GM12801 (cell line): ENCODE results near the gene GUCD1.

Source experiments
- TF ChIP-seq, protein P1 (sequence below): IDR thresholded peaks from one replicate; pipeline ENCODE4 v1.5.1; 2011; ENCODE audit warnings: control low read depth; ENCODE audit not compliant: insufficient read length; ENCODE audit errors: extremely low read depth

The GUCD1 gene

DNA sequence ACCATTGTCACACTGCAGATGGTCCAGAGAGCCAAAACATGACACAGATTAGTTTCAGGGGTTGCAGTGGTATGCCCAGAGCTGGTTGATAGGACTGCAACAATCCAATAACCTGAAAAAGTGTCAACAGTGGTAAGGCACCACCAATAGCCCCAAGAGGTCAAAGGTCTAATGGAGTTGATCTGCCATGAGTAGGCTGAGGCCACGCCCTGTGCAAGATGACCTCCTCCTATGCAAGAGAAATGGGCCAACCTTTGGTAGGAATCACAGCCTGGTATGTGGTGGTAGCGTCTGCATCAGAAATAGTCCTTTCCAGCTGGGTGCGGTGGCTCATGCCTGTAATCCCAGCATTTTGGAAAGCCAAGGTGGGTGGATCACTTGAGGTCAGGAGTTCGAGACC lies 19.6 kb downstream of the GUCD1 start:
- TF ChIP-seq, protein P1, sequence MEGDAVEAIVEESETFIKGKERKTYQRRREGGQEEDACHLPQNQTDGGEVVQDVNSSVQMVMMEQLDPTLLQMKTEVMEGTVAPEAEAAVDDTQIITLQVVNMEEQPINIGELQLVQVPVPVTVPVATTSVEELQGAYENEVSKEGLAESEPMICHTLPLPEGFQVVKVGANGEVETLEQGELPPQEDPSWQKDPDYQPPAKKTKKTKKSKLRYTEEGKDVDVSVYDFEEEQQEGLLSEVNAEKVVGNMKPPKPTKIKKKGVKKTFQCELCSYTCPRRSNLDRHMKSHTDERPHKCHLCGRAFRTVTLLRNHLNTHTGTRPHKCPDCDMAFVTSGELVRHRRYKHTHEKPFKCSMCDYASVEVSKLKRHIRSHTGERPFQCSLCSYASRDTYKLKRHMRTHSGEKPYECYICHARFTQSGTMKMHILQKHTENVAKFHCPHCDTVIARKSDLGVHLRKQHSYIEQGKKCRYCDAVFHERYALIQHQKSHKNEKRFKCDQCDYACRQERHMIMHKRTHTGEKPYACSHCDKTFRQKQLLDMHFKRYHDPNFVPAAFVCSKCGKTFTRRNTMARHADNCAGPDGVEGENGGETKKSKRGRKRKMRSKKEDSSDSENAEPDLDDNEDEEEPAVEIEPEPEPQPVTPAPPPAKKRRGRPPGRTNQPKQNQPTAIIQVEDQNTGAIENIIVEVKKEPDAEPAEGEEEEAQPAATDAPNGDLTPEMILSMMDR: no peak

- TF ChIP-seq, protein P1: no peak
These were observed 22.9 kb downstream of the GUCD1 start for GRCh38 chr22:24532075-24532474.

DNA sequence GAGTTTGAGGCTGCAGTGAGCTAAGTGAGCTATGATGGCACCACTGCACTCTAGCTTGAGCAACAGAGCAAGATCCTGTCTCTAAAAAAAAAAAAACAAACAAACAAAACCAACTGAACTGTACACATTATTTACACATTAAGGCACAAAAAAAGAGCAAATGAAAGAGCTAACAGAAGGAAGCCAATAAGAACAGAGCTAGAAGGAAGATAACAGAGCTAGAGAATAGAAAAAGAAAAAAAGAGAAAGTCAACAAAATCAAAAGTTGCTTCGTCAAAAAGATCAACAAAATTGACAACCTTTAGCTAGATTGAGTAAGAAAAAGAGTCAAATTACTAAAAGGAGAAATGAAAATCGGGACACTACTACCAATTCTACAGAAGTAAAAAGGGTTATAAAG lies 25.0 kb downstream of the GUCD1 start:
- TF ChIP-seq, protein P1: no peak

- TF ChIP-seq, protein P1: no peak
These were observed 28.7 kb downstream of the GUCD1 start for GRCh38 chr22:24526191-24526590.

DNA sequence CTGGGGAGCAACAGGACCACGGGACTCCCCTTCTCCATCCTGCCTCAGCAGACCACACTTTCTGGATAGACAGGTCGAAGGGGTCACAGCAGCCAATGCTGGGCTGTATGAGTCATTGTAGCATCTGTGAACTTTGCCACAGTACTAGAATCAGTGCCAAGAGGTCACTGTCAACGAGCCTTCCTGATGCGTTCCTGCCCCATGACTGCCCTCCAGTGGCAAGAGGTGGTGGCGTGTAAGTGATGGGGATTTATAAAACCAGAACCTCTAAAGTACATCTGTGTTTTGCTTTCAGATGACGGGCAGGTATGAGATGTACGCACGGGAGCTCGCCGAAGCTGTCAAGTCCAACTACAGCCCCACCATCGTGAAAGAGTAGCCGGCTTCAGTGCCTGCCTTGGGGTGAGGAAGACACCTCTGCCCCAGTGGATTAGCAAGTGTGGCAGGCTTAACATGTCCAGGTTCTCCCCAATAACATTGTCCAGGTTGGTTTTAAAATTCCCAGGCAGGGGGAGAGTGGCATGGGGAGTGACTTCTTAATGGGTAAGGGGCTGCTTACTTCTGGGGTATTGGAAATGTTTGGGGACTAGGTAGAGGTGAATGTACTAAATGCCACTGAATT lies 29.4 kb downstream of the GUCD1 start:
- TF ChIP-seq, protein P1: peak; percentile 49

DNA sequence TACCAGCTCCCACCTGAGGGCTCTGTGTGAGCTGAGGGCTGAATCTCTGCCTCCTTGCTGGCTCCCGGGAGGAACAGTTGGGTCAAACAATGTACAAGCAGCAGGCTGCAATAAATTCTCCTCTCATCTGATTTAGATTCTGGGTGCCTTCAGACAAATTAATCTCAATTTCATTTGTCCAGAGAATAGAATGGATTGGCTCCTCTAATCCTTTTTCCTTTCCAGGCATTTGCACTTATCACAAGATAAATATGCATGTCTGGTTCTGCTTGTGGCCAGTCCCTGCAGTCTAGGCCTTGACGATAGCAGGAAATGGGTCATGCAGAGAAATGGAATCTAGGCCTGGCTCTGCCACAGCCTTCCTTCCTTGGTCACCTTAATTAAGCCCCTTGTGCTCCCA lies 31.1 kb downstream of the GUCD1 start:
- TF ChIP-seq, protein P1: no peak

DNA sequence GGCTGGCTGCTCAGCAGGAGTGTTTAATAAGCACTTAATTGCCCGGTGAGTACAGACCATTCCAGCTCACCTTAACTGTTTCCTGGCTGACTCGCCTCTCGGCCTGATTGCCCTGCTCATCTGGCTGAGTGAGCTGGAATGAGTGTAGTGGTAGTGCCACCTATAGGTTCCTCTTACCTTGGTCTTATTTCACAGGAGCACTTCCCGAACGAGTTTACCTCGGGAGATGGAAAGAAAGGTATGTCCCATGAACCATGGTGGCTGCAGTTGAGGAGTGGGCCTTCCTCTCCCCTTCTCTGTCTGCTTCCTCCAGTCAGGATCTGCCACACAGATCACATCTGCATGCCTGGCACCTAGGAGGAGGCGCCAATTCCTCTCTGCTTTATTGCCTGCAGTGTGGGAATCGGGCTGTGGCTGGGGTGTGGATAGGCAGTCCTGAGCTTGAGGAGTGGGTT lies 33.1 kb downstream of the GUCD1 start:
- TF ChIP-seq, protein P1: no peak

DNA sequence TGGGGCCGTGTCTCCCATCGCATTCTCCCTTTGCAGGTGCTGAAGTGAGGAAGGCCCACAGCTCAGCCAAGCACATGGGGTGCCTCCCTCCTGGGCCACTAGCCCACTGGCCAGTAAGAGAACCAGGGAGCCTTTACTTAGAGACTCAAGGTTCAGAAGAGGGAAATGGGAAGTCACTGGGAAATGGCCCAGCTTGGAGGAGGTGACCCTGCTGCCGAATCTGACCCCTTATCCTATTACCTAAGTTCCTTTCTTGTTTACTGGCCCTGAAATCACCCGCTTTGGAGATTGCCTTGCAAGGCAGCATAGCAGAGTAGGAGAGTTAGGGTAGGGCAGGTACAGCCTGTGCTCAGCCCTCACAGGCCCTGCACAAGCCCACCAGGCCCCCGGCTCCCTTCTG lies 35.4 kb downstream of the GUCD1 start:
- TF ChIP-seq, protein P1: no peak
